GM15510 (cell line): ENCODE results near the gene CTNNBL1.

ENCODE experiments used
- POLR2A ChIP-seq: IDR thresholded peaks from 3 replicates; pipeline ENCODE4 v1.6.1; 2011; ENCODE audit warnings: borderline replicate concordance; ENCODE audit not compliant: insufficient read length; ENCODE audit errors: extremely low read depth

Gene CTNNBL1

GRCh38 chr20:37859406-37860171 is 165.8 kb downstream of the CTNNBL1 start:
- no peak for TF ChIP-seq POLR2A

DNA sequence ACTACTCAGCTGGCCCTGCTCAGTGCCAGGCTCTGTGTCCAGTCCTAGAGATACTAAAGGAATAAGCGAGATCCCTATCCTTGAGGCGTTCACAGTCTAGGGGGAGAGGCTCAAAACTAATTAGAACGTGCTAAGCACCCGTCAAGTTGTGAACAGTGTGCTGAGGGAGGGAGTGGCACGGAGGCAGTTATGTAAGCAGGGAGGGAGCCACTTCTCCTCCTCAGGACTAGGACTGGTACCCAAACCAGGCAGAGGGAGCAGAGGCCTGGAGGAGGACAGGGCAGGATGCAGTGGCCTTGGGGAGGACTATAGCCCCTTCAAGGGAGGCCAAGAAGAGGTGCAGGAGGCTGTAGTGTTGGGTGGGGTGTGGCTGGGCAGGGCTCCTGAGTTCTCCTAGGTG is 169.5 kb downstream of the CTNNBL1 start:
- TF ChIP-seq POLR2A: no peak

DNA sequence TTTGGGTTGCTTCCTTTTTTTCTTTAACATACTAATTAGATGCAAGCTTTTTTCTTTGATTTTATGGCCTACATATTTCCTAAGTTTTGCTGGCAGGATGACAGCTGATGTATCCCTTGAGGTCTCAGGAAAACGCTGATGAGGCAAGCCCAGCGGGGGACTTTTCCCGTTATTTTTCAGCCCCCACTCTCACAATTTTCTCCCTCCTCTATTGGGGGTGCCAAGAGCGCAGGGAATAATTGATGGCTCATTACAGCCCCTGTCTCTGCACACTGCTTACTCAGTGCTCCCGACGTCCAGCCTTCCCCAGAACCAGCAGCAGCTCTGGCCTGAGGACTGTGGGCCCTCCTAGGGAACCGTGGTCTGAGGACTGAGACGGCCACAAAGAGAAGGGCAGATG is 170.5 kb downstream of the CTNNBL1 start:
- no peak for TF ChIP-seq POLR2A

GRCh38 chr20:37866051-37866450 is 172.2 kb downstream of the CTNNBL1 start:
- TF ChIP-seq POLR2A: no peak

DNA sequence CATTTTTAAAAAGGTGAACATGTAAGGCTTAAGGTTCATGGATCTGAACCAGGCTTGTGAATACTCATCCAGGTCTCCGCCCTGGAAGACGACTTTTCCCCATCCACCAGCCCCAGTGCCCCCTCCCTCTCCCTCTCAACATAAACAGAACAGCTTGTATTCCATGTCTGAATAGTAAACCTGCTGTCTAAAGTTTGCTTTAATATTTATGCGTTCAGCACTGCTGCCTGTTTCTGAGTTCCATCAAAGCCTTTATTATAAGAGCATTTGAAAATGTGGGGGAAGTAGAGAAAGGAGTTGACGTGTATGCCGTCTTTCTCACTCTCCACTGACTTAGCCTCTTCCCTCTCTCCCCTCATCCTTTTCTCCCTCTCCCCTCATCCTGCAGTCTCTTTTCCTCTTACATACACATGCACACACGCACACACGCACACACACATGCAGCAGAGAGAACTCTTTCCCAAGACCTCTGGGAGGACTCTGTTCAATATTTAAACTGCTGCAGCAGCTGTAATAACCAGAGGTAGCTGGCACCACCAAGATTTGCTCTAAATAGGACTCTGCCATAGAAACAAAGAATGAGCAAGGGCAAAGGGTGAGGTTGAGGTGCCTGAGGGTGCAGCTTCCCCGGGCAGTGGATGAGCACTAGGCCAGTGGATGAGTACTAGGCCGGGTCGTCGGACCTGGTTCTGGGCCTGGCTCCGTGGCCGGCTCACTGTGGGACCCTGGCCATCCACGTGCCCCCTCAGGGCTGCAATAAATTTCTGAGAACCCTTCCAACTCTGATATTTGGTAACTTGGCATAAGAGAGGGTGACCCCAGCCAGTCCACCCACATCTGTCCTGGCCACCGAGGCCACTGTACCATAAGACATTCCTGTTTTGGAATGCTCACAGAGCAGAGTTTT is 173.7 kb downstream of the CTNNBL1 start:
- no peak for TF ChIP-seq POLR2A

DNA sequence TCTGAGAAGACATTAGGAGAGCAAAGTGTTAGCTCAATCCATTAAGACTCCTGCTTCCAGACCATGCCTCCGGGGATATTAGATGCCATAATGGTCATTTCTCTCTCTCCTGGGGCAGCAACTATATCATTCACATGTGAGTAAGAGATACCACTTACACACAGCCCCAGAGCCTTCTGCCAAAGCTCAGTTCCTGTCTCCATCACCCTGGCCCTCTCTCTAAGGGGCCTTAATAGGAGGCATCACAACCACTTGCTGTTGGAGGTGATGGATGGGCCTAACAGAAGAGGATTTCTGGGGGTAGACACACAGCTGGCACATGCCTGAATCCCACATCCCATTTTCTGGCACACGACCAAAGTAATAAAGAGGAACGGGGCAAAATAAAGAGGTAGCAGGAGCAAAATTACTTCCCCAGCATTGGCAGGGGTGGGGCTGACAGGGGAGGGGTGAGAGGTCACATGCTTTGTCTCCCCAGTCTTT is 175.1 kb downstream of the CTNNBL1 start:
- TF ChIP-seq POLR2A: no peak

- TF ChIP-seq POLR2A: no peak
Measured at GRCh38 chr20:37869334-37869861, 175.6 kb downstream of the CTNNBL1 start.

GRCh38 chr20:37870294-37870693 is 176.5 kb downstream of the CTNNBL1 start:
- no peak for TF ChIP-seq POLR2A

DNA sequence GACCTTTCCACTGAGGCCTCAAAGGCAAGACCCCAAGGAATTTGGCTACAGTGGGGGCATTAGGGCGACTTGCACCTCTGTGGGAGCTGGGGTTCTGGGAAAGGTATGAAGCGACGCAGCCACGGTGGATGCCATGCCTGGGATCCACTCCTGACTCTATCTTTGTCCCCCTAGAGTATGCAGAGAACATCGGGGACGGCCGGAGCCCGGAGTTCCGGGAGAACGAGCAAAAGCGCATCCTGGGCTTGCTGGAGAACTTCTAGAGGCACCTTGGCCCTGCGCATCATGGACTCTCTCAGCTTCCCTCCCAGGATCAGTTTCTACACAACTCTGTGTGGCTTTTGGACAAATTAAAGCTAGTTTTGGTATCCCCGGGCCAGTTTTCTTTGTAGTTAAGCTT is 177.9 kb downstream of the CTNNBL1 start:
- TF ChIP-seq POLR2A: no peak

DNA sequence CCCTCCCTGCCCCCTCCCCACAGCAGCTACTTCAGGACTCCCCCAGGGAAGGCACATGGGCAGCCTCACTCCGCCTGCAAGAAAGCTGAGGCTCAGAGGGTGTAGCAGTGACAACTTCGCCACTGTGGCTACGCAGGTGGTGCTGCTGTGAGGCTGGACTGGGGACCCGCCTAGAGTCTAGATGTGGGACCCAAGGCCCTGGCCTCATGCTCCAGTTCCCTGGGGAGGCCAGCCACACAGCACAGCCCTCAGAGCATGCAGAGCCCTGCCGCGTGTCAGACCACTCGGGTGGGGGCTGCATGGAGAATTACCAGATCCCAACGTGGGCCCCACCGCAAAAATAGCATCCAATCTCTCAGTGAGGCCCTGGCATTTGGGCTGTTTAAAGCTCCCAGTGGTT is 178.3 kb downstream of the CTNNBL1 start:
- no peak for TF ChIP-seq POLR2A

DNA sequence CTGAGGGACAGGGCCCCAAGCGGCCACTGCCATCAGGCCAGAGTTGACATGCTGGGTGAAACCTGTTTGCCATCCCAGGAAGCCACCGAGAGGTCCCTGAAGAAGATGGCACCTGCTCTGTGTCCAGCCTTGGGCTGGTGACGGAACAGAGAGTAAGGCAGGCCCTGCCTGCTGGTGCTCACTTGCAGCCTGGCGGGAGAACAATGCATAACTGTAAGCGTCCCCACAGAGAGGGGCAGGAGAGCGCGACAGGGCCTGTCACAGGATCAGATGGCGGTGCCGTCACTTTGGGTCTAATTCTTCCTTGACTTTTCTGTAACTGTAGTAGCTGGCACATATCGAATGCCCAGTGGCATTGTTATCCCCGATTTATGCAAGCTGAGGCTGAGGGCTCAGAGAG is 180.1 kb downstream of the CTNNBL1 start:
- no peak for TF ChIP-seq POLR2A

DNA sequence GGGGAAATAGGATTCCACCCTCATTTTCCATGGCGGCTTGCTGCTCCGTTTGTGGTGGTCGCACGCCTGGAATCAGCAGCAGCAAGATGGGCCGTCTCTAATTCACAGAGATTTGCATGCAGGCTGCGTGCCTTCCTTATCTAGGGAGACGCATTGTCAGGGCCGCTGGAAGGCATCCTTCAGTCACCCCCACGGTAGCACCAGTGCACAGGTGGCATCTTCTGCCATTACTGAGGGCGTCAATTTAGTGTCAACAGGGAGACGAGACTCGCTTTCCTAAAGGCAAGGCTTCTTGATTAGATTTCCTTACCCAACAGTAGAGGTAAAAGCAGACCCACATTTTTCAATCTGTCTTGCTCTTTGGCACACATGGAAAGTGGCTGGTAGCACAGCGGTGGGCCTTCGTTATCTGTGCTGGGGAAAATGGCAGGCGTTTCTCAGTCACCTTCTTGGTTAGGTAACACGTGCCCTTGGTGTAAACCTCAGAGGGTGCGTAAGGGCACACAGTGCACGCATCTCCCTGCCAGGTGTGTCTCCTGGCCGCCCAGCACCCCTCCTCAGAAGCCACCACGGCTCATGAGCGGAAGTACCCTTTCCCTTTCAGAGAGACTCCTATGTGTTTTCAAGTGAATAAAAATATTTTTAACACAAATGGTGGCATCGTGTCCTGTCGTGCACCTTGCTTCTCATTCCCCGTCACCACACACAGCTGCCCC is 181.8 kb downstream of the CTNNBL1 start:
- TF ChIP-seq POLR2A: no peak

DNA sequence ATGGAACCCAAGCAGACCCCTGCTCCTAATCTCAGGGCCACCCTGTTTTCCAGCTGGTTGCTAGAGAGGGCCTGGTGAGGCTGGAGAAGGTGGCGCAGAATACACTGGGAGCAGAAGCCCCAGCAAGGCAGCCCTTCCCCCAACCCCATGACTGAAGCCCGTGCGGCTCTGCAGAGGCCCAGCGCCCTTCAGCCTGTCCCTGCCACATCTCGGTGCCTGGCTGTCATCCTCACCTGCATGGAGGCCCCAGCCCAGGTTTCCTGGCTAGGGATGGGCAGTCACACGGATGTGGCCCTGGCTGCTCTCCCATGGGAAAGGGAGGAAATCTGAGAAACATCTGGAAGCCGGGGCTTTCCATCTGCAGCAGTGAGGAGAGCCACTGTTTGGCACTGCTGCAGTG is 183.0 kb downstream of the CTNNBL1 start:
- TF ChIP-seq POLR2A: no peak

DNA sequence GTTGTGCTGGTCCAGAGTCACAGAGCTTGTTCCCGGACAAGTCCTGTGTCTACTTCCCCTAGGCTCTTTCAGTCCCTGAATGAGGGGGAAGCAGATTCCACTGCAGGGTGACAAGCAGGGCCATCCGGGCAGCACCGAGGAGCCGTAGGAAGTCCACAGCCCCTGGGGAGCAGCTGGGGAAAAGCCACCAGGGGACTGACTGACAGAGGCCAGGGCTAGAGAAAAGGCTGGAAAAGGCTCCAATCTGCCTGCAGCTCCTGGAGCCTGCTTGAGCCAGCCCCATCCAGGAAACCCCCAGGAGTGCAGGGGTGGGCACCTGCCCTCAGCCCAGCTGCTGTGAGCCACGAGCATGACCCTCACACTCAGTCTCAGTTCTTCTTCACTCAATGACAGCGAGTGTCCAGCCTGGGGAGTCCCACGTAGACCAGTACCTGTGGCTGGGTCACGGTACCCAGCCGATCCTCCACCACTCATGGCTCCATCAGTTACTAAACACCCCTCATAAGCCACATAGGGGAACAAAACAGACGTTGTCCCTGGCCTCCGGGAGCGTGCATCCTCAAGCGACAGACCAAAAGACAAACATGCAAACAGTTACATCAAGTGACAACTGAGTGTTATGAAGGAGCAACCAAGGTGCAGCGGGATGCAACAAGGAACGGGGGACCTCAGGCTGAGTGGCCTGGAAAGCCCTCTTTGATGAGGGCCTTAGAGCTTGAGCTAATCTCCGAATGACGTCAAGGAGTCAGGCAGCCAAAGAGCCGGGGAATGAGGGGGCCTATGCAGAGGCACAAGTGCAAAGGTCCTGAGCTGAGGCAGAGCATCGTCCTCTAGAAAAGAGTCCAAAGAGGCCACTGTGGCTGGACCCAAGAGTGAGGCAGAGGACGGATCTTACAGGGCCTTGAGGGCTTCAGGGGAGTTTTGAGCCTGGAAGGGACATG is 184.3 kb downstream of the CTNNBL1 start:
- TF ChIP-seq POLR2A: no peak
